Stimulated activated CD4-positive, alpha-beta T cell treated with anti-CD3 and anti-CD28 coated beads, Interleukin-2, amount 100 ng/mL, for 4 hours (primary cell): Measurements from ENCODE around the gene CACNA2D3.
"Not testable (repeated sequence)": the region's sequence is repeated elsewhere in the genome, so short reads cannot be mapped to it uniquely, and the experiment has no call there.

Experiments used
- DNase-seq: peaks from one replicate; pipeline ENCODE4 v3.0.0-alpha.2; 2020; ENCODE audit warnings: low read depth

Gene CACNA2D3

DNA sequence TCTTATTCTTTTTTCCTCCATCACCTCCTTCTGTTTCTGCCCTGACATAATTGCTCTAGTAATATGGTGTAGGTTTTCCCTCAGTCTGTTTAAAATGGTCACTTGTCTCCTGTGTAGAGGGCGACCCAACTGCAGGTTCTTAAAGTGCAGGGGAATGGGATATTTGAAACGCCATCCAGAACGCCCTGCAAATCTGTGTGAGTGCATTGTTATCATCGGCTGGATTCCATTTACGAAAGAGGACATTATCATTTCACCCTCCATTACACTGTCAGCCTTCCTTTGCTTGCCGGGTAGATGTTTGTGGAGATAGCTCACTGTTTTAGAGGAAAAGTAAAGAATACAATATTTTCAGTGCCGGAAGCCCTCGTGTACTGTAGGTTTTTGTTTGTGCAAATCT, 451.5 kb downstream of the CACNA2D3 start:
- DNase-seq: no peak

DNA sequence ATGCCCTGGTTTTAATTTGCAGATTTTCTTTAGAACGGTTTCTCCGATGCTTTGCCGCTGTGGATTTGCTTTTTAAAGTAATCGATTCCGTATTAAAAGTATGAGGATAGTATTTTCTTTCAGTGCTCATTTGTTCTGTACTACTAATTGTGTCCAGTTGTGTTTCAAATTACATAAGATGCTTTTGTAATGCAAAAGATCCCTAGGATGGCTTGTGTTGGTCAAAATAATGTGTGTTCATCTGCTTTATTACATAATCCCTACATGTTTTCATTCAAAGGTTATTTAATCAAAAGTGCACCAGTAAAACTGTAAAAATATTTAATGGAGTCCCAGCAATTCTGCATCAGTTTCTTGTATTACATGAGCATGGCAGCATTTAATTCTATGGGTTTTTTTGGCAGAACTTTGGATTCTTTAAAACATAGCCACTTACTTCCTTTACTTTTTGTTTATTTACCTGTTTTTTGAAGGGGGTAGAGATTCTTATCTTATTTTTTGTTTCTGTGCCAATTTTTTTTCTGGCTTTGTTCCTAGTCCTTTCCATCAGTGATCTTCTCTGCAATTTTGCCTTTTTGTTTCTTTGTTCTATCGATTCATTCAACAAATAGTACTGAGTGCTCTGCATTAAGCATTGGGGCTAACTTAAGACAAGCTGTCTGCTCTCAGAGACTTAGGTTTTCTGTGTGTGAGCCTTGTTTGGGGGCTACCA, 452.7 kb downstream of the CACNA2D3 start:
- no peak for DNase-seq

DNA sequence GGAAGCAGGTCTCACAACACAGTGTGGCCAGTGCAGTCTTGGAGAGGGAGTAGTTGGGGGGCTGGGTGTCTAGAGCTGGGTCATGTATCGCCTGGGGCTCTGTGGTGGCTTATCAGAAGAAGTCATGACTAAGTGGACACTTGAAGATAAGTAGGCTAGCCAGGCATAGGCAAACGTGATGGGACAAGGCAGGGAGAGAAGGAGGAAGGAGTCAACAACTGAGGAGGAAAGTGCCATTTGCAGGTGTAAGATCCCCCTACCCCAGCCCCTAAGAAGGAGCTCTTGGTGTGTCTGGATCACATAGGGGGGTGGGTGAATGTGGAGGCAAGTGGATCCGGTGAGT, 453.2 kb downstream of the CACNA2D3 start:
- no peak for DNase-seq

DNA sequence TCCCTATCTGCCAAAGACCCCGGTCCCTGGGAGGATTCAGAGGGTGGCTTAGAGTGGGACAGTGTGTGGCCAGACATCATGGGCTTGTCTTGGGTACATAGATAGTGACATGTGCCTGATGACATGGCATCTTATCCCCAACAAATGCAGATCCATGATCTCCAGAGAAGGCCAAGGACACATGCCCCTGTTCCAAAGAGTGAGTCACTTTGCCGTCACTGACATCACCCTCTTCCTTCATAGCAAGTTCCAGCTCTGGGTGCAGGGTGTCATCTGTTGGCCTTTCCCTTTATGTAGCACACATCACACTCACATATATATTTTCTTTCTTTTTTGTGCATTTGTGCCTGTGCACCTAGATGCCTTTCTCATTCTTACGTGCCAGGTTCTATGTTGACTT, 455.0 kb downstream of the CACNA2D3 start:
- DNase-seq: no peak

DNA sequence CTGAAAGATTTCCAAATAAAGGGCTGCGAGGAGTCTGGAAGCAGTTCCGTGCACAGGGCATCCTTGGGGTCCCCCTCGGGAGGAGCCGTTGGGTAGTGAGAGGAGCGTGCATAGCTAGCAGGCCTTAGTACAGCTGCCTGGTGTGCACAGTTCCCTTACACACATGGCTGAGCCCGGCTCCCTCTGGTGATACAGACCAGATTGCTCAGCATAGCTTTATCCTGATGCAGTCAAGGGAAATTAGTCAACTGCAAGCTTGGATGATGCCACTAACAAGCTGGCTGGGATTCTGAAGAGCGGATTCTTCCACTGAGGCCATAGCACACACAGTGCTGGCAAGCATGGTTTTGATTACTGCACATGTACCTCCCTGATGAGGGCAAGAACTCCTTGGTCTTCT, 456.1 kb downstream of the CACNA2D3 start:
- DNase-seq: no peak

DNA sequence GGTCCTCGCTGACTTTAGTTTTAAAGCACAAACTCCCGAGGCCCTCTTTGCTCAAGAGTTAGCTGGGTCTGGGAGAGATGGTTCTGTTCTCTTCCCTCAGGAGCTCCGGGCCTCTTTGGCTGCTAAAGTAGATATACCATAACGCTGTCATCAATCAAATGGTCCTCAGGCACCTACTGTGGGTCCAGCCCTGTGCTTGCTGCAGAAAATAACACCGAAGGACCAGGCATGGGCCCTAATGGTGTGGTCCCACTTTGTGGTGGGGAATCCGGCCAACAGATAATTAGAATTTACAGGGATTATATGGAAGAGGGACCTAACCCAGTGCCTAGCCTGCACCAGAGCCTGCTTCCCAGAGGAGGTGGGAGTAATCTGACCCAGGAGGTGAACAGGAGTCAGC, 458.1 kb downstream of the CACNA2D3 start:
- no peak for DNase-seq

DNA sequence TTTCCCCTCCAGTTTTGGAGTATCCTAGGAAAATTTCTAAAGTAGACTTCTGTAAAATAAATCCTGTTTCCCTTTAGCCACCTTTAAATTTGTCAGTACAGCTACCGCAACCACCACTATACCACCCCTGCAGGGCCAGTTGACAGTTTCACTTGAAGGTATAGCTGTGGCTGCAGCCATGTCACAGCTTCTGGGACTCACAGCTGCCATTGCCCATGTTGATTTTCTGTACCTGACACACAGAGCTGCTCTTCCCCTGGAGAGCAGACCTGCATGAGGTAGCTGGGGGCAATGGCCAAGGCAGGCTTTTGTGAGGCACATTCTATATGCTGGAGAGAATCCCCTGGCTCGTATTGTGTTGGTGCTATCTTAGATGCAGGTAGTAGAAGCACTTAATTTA, 460.1 kb downstream of the CACNA2D3 start:
- DNase-seq: no peak

DNA sequence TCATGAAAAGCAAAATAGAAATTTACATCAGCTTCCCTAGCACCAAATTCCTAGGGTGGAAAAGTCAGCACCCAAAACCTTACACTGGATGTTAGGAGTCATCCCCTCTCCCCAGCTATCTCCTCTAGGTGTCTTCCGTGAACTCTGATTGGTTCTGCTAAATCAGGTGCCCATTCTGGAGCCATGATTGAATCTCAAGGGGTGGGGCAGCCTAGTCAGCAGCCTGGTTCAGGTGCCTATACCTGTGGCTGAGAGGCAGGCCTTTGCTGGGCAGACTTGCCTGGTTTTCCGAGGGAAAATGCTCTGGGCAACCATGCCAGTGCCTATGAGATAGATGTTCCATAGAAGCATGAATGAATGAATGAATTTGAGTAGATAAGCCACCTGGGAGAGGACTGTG, 468.8 kb downstream of the CACNA2D3 start:
- no peak for DNase-seq

DNA sequence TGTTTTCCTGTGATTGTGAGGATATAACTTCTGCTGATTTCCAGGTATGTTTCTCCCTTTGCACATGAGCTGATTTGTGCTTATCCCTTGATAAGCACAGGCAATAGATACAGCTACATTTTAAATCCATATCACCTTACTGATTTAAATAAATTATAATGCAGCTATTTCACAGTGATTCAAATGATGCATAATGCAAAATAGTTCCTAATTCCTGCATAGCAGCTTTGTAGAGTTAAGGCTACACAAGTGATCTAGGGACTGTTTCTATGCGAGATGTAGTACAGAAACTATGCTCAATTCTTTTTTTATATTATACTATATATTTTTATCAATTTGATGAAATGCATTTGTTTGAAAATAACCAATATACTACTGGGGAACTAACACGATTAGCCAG, 471.3 kb downstream of the CACNA2D3 start:
- no peak for DNase-seq

DNA sequence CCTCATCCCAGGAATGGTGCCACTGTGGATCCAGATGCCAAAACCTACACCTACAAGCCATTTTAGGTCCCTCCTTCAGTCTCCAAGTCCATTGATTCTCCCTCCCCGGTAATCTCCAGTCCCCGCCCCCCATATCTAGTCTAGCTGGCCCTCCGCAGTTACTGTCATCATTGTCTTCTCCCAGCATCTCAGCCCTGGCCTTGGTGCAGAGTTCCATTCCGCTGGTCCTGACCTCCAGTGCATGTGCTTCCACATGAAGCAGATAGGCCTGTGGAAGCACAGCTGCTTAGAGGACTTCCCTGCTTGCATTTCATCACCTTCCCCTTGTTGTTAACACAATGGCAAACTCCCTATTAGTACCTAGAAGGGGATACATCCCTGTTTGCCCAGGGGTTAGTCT, 473.7 kb downstream of the CACNA2D3 start:
- DNase-seq: no peak

DNA sequence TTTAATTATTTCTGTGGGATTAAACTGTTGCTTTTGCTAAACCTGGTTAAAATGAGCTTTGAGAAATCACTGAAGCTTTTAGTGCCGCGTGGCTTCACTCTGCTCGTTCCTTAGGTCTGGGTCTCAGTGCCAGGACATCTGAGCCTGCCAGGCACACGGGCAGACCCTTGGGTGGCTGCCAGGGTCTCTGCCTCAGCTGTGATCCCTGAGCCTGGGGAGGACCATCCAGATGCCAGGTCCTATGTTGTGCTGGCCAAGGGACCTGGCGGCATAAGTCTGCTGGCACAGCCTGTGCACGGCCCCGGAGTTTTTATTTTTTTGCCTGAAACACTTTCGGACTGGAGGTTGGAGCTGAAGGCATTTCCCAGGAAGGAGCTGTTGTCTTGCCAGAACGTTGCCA, 477.4 kb downstream of the CACNA2D3 start:
- DNase-seq: no peak

DNA sequence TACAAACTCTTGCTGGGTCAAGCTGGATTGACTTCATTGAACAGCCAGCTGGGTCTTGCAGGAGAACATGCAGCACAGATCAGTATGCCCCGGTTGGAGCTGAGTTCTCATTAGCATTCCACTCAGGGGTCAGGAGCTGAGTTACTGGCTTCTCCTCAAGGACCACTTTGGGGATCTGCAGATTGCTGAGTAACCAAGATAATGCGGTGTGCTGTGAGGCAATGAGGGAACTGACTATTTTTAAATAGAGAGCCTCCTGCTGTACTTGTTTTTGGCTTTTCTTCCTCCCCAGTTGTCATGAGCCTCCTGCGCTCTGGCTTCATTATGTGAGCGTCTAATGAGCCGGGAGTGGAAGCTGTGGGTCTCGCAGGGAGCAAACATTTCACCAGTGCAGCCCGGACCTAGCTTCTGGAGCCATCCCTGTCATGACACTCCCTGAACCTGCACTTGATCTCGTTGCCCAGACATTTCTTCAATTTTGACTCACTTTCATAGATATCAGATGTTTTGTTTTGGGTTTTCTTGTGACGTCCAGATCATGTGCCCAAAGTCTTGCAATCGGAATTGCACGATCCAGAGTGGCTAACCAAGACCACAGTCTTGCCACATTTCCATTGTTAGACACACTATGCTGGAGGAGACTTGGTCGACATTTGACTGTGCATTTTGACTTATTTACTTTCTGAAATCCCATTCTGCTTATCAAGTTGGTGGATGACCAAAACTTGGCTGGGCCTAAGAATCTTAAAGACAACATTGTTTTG, 478.3 kb downstream of the CACNA2D3 start:
- no peak for DNase-seq

DNA sequence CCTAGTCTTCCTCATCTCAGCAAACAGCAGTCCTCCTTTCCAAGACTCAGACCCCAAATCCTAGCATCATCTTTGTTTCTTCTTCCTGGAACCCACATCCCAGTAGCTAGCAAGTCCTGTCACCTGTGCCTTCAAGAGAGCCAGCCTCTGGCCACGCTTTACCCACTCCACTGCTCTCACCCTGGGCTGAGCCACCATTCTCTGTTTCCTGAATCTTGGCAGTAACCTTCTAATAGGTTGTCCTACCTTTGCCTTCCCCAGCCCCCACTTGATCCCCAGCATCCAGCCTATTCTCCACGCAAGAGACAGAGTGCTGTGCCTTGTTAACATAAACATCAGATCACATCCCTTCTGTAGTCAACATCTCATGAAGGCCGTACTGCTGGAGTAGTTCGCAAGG, 482.1 kb downstream of the CACNA2D3 start:
- DNase-seq: no peak

DNA sequence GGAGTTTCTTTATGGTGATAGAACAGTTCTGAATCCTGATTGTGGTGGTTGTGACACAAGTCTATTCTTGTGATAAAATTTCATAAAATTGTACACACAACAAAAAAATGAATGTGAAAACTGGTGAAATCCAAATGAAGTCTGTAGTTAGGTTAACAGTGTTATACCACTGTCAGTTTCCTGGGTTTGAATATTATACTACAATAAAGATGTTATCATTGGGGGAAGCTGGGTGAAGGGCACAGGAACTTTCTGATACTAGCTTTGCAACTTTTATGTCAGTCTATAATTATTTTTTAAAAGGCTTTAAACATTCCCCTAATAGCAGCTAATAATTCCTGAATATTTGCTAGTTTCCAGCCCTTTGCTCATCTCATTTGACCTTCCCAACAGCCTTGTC, 485.7 kb downstream of the CACNA2D3 start:
- DNase-seq: no peak

DNA sequence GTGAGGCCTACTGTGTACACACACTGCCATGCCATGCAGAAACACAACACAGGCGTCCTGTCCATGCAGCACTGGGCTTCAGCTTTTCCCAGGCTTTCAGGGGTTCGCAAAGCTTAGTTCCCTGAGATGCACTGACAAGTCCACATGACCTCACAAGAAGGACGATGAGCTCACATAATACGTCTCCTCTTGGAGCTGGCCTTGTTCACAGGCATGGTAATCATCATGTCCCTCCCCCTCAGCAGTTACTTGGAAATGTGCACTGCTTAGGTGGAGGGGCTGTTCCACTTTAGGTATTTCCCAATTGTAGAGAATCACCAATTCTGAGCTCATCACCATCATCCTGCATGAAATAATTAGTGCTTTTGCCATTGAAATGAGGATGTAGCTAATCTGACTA, 496.7 kb downstream of the CACNA2D3 start:
- DNase-seq: no peak

DNA sequence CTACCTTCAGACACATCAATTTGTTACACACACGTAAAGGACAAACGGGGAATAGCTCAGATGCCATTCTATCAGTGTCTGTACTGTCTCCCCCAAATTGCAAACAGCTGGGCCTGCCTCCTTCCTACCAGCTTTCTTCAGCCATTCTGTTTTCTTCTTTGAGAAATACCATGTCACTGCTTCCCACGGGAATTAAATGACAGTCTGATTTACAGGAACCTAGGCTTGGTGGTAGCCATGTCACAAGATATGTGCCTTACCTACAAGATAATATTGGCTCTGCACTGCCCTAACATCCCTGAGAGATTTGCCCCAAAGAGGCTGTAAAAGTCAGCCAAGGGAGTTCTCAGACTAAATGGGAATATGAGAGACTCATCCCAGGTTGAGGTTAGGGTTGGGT, 497.2 kb downstream of the CACNA2D3 start:
- no peak for DNase-seq

DNA sequence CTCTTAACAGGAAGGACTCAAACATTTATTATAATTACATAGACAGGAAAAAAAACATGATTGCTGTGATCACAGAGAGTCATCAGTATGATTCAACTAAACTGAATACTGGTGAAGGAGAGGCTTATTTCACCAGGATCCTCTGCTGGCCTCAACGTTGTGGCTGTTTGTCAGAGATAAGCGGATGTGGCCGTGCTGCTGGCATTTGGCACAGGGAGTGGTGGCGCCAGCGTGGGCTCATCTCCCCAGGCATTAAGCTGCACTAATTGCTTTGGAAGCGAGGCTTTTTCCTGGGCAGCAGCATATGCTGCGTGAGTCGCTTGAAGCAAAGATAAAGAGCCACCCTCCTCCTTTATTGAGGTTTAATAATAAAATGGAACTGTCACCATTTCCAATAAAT, 498.8 kb downstream of the CACNA2D3 start:
- no peak for DNase-seq

DNA sequence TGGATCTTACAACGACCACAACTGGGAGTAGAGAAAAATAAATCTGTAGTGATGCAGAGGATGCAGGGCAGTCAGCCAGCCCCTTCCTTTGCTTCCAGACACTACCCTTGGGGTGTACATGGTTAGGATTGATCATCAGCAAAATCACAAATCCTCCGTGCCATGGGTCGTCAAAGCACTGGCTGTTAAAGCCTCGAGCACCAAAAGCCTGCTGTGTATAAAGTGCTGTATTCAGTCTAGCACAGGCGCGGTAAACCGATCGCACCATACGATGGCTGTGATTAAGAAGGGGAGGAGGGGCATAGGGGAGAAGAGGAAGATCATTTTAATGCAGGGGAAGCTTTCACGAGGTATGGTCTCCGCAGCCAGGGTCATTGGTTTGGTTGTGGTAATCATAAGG, 500.3 kb downstream of the CACNA2D3 start:
- no peak for DNase-seq

DNA sequence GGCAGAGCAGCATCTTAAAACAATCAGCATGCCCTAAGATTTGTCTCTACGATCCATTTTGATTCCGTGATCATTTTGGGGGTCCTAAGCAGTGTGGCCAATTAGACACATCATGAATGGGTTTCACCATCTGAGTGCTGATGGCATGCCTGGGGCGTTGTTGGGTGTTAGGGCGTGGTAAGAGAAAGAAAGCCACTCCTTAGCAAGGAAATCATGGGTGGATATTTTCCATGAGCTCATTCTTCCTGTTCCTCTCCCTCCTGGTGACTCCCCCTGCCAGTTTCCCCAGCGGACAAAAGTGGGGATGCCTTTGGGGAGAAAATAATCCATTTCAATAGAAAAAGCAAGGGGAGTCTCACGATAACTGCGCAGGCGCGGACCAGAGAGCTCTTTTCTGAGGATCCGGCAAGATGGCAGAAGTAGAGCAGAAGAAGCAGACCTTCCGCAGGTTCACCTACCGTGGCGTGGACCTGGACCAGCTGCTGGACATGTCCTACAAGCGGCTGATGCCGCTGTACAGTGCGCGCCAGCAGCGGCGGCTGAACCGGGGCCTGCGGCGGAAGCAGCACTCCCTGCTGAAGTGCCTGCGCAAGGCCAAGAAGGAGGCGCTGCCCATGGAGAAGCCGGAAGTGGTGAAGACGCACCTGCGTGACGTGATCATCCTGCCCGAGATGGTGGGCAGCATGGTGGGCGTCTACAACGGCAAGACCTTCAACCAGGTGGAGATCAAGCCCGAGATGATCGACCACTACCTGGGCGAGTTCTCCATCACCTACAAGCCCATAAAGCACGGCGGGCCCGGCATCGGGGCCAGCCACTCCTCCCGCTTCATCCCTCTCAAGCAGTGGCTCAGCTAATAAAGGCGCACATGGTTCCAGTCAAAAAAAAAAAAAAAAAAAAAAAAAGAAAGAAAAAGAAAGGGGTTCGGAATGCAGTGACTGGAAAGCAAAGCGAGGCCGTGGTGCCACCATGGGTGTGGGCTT, 503.7 kb downstream of the CACNA2D3 start:
- DNase-seq: no peak

DNA sequence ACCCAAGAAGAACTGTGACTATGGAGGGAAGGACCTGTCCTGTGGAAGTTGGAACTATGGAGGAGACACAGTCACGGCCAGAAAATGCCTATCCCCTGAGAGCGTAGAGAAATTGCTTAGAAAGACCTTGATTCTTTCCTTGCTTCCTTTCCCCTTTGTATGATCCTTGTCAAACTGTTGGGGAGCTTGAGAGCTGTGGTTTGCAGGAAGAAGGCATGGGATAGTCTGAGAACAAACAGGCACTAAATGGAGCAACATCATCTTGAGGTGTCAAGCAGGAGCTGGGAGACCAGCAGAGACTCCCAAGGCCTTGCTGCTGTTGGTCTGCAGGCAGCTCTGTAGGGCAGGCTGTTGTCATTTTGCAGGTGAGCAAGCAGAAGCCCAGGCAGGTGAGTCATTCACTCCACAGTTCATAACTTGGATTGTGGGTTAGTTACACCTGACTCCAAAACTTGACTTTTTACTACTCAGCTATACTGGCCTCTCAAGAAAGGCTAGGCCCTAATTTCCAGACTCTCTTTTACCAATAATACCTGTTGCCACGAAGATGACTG, 506.6 kb downstream of the CACNA2D3 start:
- DNase-seq: no peak

DNA sequence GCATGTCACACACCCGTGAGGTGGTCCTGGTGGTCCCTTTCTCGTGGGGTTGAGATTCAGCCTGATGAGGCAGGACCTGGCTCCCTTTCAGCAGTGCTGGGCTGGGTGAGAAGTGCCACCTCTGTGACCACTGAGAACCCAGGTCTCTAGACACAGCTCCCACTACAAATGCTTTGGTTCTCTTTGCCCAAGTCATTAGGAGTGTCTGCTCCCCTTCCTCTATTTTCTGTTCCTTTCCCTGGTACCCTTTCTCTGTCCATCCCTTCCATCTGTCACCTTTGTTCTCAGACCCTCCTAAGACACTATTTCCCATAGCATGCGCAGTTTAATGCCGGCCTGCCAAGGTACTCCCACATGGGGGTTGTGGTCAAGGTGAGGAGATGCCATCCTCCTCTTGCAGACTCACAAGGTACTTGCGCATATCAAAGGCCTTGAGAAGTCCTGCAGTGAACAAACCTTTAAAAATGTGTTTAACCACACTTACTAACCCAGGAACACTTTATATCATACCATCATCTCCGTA, 507.8 kb downstream of the CACNA2D3 start:
- no peak for DNase-seq

DNA sequence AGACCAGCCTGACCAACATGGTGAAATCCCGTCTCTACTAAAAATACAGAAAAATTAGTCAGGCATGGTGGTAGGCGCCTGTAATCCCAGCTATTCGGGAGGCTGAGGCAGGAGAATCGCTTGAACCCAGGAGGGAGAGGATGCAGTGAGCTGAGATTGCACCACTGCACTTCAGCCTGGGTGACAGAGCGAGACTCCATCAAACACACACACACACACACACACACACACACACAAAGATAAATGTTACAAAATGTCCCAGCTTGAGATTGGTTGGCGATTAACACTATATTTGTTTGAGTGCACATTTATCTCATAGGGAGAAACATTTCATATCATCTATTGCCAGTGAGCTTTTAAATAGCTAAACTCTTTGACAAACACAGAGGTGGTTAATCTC, 508.6 kb downstream of the CACNA2D3 start:
- DNase-seq: not testable (repeated sequence)
